ENCODE results near the gene CSTPP1.
"Not testable (repeated sequence)": the region's sequence is repeated elsewhere in the genome, so short reads cannot be mapped to it uniquely, and the experiment has no call there.

The CSTPP1 gene

DNA sequence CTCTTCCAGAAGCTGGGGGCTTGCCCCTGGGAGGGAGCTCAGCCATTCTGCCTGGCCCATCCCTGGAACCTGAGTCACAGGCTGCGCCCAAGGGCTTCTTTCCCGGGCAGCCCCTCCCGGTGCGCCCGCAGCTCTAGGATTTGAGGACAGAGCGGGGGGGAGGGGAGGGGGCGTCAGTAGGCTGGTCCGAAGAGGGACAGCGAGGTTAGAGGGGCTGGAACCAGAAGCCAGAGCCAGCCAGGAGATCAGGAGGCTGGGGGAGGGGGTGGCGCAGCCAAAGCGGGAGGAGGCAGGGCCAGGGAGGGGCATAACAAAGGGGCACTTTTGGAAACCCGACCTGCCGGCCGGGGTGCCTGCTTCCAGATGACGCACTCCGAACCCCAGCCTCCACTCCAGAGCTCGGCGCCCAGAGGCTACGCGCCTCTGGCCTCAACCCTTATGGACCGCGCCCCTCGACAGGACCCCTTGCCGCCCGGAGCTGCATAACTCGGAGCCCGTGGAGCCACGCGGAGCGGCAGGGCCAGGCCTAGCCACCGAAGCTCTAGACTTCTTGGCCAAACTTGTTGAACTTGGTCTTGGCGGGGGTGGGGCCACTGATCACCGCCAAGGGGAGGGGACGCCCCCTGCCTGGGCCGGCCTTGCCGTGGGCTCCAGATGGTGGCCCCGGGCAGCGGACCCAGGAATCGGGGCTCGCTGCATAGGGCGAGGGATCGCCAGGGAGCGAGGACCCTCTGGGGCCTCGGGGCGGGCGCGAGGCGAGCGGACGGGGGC lies 248.9 kb downstream of the CSTPP1 start:
- no peak for FAIRE-seq

DNA sequence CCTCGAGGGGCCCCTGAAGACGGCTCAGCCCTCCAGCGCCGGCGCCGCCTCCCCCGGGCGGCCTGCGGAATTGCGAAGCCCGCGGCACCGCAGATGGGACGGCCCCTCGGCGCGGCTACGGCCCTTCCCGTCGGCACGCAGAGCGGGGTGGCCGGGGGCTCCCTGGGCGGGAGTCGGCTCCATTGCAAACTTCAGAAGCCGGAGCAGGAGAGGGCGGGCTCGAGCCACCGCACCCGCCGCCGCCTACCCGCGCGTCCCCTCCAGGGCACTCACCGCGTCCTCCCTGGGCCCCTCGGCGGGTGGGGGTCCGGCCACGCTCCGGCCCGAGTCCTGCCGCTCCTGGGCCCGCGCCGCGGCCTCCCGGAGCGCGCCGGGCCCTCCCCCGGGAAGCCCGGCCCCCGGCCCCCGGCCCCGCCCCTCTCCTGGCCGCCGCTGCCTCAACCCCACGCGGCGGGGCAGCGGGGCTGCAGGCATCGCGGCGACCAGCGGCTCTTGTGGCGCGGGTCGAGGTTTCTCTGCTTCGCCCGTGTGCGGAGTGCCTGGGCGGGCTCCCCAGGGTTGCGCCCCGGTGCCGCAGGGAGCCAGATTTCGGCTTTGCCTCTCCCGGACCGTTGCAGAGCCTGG lies 249.6 kb downstream of the CSTPP1 start, which contains the start of gene PACSIN3:
PACSIN3 (minus strand) TSS at position 359 of the 624 bp plus-strand sequence. CDS start 3,707 bp downstream, outside the sequence.
- FAIRE-seq = no peak

DNA sequence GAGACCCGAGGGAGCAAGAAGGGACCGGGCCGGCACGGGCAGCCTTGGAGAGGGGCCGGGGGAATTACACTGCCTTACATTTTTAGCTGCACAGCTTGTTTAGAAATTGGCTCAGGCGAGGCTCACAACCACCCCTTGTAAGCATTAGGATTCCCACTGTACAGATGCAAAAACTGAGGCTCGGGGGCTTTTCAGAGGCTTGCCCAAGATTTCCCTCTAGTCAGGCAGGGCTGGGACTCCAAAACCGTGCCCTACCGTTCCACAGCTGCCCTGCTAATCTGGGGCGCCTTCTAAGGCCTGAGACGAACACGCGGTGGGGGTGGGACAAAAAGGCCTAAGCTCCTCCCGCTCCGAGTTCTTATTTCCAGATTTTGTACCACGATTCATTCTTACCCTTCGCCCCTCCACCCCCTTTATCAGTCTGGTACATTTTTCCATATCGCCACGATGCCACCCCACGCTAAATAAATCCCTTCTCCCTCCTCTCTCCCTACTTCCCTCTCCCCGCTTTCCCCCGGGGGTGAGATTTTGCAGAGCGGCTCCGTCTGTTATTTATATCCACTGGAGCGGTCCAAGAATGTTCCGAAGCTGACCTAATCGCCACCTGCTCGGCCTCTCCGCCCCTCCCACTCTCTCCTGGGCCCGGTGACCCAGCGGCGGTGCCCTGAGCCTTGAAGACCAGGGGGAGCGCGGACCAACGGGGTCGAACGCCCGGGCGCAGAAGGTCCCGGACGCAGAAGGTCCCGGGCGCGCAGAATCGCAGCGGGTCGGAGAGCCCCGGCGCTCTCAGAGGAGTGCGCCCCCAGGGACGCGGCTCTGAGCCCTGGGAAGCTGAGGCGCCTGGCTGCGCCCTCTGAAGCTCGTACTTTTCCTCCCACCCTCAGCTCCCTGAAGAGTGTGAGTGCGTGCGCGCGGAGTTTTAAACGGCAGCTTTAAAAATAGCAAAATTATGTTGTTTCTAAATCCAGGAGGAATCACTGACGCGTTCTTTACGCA lies 250.4 kb downstream of the CSTPP1 start:
- no peak for FAIRE-seq

DNA sequence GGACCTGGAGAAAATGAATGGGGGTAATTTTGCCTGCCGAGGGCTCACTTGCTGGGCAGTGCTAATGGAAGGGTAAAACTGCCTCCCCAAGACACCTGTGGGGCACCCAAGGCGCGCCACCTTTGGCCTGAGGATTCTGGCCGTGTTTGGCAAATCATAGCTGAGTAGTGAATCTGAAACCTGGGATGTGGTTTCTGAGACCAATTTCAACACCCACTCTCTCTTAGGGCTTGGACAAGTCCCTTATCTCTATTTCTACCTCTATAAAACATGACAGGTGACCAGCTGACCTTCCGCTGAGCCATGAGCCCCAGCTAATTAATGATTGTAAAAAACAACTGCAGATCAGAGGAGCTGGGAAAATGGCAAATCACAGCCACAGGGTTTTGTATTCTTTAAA lies 251.2 kb downstream of the CSTPP1 start:
- FAIRE-seq = no peak

DNA sequence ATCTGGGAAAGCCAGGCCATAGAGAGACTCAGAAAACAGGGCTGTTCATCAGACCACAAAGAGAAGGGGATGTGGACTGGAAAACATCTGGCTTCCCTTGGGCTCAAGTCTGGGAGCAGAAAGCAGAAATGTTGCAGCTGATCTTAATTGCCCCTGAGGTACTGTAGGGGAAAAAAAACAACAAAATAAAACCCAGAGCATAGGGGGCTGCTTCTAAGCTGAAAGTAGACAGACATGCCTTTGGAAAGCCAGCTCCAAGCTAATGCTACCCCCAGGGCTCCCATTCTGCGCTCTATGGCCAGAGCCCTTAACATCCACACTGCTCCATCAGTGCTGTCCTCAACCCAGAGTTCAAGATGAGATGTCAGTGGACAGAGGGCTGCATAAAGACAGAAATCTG lies 251.7 kb downstream of the CSTPP1 start:
- no peak for FAIRE-seq

DNA sequence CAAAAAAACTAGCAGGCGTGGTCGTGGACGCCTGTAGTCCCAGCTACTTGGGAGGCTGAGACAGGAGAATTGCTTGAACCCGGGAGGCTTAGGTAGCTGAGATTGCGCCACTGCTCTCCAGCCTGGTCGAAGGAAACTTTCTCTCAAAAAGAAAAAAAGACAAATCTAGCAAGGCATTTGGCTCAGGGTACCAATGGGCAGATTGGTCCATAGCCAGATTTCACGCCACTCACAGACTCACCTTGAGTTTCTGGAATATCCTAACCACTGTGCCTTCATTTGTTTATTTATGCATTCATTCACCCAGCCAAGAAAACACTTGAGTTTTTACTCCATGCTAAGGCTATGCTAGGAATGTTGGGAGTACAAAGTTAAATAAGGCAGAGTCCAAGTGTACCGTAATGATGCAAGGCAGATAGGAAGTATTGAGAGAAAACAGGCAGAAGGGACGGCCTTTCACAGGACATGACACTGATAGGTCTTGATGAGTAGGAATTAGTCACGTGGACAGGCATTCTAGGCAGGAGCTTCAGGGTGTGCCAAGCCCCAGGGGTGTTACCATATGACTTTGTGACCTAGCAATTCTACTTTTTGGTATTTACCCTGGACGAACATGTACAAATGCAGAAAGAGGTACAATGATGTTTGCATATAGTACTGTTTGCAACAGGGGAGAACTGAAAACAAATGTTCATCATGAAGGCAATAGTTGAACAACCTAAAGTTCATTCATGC lies 252.7 kb downstream of the CSTPP1 start:
- no peak for FAIRE-seq

DNA sequence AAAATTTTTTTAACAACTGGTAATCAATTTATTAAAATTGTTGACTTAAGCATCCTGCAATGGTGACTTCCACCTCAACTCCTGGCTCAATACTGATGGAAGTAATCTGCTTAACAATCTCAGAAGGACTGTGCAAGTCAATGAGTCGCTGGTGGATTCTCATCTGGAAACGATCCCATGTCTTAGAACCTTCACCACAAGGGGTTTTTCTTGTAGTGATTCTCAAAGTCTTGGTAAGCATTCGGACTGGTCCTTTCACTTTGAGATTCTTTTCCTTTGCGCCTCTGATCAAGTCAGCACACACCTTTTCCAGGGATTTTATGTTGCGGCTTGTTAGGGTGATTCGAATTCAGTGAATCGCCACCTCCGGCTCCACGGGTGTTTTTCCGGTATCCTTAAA lies 254.6 kb downstream of the CSTPP1 start:
- not testable (repeated sequence) for FAIRE-seq

DNA sequence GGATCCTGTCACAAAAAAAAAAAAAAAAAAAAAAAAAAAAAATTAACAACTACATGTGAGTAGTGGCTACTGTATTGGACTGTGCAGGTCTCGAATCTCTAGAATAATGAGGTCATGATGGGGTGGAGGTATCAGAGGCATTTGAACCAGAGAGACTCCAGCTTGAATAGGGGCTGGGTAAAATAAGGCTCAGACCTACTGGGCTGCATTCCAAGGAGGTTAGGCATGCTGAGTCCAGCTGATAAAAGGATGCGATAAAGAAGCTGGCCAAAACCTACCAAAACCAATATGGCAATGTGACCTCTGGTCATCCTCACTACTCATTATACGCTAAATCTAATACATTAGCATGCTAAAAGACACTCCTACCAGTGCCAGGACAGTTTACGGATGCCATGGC lies 255.6 kb downstream of the CSTPP1 start:
- no peak for FAIRE-seq

DNA sequence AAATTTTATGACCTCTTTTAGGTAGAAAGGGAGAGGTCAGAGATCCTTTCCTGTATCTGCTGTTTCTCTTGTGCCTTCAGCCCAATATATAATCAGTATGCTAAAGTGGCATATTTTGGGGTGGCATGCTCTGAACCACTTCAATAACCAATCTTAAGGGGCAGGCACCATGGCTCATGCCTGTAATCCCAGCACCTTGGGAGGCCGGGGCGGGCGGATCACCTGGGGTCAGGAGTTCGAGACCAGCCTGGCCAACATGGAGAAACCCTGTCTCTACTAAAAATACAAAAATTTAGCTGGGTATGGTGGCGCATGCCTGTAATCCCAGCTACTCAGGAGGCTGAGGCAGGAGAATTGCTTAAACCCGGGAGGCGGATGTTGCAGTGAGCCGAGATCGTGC lies 261.6 kb downstream of the CSTPP1 start:
- FAIRE-seq = not testable (repeated sequence)

DNA sequence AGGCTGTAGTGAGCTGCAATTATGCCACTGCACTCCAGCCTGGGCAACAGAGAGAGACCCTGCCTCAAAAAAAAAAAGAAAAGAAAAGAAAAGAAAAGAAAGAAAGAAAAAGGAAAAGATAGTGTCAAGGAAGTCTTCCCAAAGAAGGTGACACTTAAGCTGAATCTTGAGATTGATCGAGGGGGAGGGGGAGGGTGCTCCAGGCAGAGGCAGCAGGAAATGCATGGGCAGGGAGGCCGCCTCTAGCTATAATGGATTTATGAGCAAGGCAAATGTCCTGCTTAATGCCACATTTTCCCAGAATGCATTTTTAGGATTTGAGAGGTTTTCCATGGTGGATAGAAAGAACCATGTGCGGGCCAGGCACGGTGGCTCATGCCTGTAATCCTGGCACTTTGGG lies 264.5 kb downstream of the CSTPP1 start:
- no peak for FAIRE-seq

DNA sequence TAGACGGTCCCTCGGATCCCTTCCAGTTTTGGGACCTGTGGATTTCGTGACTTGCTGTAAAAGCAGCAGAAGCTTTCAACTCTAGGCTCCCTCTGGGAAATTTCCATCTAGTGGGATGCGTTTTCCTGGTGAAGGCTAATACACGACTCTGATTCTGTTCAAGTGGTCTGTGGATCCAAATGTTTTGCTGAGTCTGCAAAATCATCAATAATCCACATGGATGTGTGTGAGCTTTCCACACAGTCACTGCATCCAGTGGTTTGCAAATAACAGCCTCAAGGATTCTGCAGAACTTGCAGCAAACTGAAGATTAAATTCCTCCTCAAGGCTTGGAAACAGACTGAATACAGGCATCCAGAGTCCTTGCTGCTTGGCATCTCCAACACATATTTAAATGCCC lies 266.0 kb downstream of the CSTPP1 start:
- FAIRE-seq = no peak

DNA sequence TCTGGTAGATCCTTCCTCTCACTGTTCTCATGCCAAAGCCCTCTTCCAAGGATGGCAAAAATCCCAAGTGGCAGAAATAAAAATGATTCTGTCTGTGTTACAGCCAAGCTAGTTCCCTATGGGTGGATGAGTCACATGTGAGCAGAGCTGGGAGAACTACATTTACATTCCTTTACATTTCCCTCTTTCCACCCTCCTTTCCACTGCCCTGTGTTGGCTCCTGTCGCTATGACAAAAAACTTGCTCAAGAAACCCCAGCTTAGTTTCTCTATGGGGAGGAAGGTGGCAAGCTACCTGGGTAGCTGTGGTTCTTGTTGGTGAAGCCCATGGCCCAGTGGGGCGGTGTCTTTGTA lies 268.1 kb downstream of the CSTPP1 start:
- FAIRE-seq = no peak

DNA sequence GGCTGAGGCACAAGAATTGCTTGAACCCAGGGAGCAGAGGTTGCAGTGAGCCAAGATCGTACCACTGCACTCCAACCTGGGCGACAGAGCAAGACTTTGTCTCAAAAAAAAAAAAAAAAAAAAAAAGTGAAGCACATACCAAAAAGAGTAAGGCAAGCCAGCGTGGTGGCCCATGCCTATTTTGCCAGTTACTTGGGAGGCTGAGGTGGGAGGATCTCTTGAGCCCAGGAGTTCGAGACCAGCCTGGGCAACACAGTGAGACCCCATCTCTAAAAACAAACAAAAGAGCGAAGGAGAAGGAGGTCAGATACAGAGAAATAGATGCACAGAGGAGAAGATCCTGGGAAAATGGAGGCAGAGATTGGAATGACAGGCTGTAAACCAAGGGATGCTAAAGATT lies 270.0 kb downstream of the CSTPP1 start:
- not testable (repeated sequence) for FAIRE-seq

DNA sequence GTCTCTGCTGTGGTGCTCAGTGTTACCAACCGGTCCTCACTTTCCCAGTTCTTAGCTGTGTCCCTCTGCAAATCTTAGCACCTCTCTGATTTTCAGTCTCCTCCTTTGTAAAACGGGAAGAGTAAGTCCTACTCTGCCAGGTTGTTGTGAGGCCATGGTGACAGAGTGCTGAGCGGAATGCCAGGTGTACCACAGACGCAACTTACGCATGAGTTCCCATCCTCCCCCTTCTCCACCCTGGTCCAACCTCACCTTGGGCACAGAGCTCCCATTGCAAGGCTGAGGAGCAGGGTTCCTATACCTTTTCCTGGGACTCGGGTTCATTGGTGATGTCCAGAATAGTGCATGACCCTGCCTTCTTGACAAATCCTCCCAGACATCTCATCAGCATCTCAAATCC lies 270.9 kb downstream of the CSTPP1 start:
- FAIRE-seq = no peak

DNA sequence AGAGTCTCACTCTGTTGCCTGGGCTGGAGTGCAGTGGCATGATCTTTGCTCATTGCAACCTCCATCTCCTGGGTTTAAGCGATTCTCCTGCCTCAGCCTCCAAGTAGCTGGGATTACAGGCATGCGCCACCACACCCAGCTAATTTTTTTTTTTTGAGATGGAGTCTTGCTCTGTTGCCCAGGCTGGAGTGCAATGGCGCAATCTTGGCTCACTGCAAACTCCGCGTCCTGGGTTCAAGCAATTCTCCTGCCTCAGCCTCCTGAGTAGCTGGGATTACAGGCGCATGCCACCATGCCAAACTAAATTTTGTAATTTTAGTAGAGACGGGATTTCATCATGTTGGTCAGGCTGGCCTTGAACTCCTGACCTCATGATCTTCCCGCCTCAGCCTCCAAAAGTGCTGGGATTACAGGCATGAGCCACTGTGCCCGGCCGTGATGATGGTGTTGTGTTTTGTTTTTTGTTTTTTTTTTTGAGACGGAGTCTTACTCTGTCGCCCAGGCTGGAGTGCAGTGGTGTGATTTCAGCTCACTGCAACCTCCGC lies 271.5 kb downstream of the CSTPP1 start:
- FAIRE-seq = not testable (repeated sequence)

DNA sequence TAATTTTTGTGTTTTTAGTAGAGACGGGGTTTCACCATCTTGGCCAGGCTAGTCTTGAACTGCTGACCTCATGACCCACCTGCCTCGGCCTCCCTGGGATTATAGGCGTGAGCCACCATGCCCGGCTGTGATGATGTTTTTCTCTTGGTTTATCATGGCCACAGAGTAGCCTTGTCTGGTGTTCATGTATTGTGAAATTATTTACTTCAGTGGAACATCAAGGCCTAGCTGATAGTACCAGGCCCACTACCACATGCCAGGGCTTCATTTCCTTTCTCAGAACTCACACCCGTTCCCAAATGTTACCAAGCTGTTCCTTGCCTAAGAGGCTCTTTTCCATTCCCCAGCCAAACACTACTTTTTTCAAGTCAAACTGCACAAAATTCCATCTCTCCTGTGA lies 272.1 kb downstream of the CSTPP1 start:
- no peak for FAIRE-seq
